NCI-H128 (cell line): ENCODE results near the gene PLCB1.

Source experiments
- DNase-seq: peaks from one replicate; lab custom pipeline; 2025; ENCODE audit not compliant: unreplicated experiment; lab: John Stamatoyannopoulos, UW

The PLCB1 gene

DNA sequence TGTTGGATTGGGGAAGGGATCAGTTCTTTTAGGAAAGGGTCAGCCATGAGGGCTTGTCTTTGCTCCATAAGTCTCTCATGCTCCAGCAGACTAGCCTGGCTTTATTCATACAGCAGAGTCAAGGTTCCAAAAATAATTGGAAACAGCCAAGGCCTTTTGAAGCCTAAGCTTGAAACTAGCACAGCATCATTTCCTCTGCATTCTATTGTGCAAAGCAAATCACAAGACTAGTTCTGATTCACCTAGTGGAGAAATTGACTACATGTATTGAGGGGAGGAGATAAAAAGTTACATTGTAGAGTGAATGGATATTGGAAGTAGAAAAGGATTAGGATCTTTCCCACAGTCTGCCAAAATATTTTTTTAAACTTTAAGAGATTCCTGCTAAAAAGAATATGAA lies 777.5 kb downstream of the PLCB1 start:
- DNase-seq, result no peak

DNA sequence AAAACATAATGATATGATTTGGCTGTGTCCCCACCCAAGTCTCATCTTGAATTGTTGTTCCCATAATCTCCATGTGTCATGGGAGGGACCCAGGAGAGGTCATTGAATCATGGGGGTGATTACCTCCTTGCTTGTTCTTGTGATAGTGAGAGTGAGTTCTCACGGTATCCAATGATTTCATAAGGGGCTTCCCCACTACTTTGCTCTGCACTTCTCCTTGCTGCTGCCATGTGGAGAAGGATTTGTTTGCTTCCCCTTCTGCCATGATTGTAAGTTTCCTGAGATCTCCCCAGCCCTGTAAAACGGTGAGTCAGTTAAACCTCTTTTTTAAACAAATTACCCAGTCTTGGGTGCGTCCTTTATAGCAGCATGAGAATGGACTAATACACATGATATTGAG lies 780.0 kb downstream of the PLCB1 start:
- no peak for DNase-seq

DNA sequence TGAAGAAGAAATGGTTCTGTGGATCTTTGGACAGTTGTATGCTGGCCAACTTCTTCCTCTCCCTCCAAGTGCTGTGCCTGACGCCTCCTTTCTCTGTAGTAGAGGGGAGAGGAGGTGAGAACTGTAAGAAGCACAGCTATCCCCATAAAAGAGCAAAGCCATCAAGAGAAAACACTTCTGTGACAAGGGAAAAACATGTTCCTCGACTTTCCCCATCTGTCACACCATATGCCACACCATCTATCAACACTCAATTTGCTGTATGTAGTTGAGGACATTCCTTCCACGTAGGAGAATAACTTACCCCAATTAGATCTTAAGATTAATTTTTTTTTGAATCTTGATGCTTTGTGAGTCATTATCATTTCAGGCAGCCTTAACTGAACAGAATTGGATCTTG lies 780.7 kb downstream of the PLCB1 start:
- DNase-seq, result no peak

GRCh38 chr20:8913456-8913855 lies 781.4 kb downstream of the PLCB1 start:
- no peak for DNase-seq

GRCh38 chr20:8914421-8914820 lies 782.4 kb downstream of the PLCB1 start:
- DNase-seq, result no peak

DNA sequence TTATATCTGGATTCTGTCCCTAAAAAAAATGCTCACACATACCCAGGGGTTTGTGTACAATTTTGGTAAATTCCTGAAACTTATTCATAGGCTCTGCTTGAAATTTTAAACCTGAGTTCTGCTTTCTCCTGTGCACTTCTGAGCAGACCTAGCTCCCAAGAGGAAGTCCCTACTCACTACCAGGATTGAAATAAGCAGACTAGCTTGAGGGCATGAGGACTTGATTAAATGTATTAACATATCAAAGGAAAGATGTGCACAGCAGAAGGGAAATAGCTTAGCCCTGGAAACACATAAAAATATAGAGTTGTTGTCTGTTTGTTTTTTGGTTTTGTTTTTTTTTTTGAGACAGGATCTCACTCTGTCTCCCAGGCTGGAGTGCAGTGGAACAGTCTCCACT lies 785.0 kb downstream of the PLCB1 start:
- no peak for DNase-seq

GRCh38 chr20:8918145-8918544 lies 786.1 kb downstream of the PLCB1 start:
- DNase-seq, result no peak

- DNase-seq, result no peak
Observed at GRCh38 chr20:8924539-8924938, 792.5 kb downstream of the PLCB1 start.

DNA sequence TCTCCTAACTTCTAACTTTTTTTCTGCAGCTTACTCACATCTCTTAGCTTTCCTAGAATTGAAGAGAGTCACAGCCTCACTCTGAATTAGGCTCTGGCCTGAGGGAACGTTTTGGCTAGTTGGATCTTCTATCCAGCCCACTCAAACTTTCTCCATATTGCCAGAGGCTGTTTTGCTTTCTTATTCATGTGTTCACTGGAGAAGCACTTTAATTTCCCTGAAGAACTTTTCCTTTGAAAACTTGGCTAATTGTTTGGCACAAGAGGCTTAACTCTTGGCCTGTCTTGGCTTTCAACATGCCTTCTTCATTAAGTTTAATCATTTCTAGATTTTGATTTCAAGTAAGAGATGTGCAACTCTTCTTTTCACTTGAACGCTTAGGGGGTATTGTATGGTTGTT lies 798.7 kb downstream of the PLCB1 start:
- DNase-seq, result no peak

- DNase-seq, result no peak
Observed at GRCh38 chr20:8932192-8933165, 800.4 kb downstream of the PLCB1 start.

GRCh38 chr20:8933381-8933807 lies 801.3 kb downstream of the PLCB1 start:
- no peak for DNase-seq

GRCh38 chr20:8934362-8934761 lies 802.3 kb downstream of the PLCB1 start:
- DNase-seq, result no peak
